WTC11 (cell line): ENCODE results near the gene YPEL1.
"Not testable (repeated sequence)": the region's sequence is repeated elsewhere in the genome, so short reads cannot be mapped to it uniquely, and the experiment has no call there.

Source experiments
- CBFB ChIP-seq: sonication (generic); formaldehyde crosslinking; IDR thresholded peaks from 2 replicates; pipeline ENCODE4 v1.8.1; 2022; ENCODE audit warnings: mild to moderate bottlenecking, low read depth, missing genetic modification reagents
- CREB1 ChIP-seq: sonication (generic); formaldehyde crosslinking; IDR thresholded peaks from 2 replicates; pipeline ENCODE4 v1.8.0; 2023; ENCODE audit warnings: mild to moderate bottlenecking, missing genetic modification reagents
- CTCF ChIP-seq: fragments of 200-600 bp; IDR thresholded peaks from 2 replicates; pipeline ENCODE4 v1.8.0; 2022; ENCODE audit warnings: antibody characterized with exemption
- USF1 ChIP-seq: sonication (generic); formaldehyde crosslinking; IDR thresholded peaks from 2 replicates; pipeline ENCODE4 v1.8.0; 2022; ENCODE audit warnings: mild to moderate bottlenecking, missing genetic modification reagents
- ZNF121 ChIP-seq: sonication (generic); formaldehyde crosslinking; IDR thresholded peaks from 2 replicates; pipeline ENCODE4 v1.8.0; 2023; ENCODE audit warnings: missing genetic modification reagents

- TF ChIP-seq CTCF; ZNF121 (CRISPR knock-in tag); USF1 (CRISPR knock-in tag); CREB1 (CRISPR knock-in tag); CBFB (CRISPR knock-in tag): not testable (repeated sequence)
Observed at GRCh38 chr22:21716395-21717122, 19.0 kb downstream of the YPEL1 start.
